ENCODE data around the gene HMOX1.

The HMOX1 gene

GRCh38 chr22:35380537-35381423, at the start of gene HMOX1:
Gene HMOX1 (plus strand): TSS chr22:35381096. CDS start chr22:35381174, 78 bp downstream.
- Histone ChIP-seq H3K9me3 (ENCODE audit: control insufficient read depth, insufficient read depth, low read length) (no peaks in the 10 kb centered on the region), H3K27me3 (ENCODE audit: control insufficient read depth, insufficient read depth, low read length) (no peaks in the 10 kb centered on the region), H3K36me3 (ENCODE audit: control insufficient read depth, insufficient read depth, low read length) (peaks cover 10% of the 10 kb centered on the region), H3K9ac (ENCODE audit: low read depth, low read length) (peak within 1 kb of the TSS; percentile 60), H3K4me1 (ENCODE audit: control insufficient read depth, insufficient read depth, low read length) (peaks cover 26% of the 10 kb centered on the region), H3K4me3 (ENCODE audit: low read depth, low read length) (peak within 1 kb of the TSS; percentile 70)

- no peak overlapping the region for H3K9ac ChIP-seq (ENCODE audit: low read depth, low read length)
- no peaks in the 10 kb centered on the region for H3K9me3 ChIP-seq (ENCODE audit: control insufficient read depth, insufficient read depth, low read length)
- peaks cover 36% of the 10 kb centered on the region for H3K36me3 ChIP-seq (ENCODE audit: control insufficient read depth, insufficient read depth, low read length)
- no peaks in the 10 kb centered on the region for H3K27me3 ChIP-seq (ENCODE audit: control insufficient read depth, insufficient read depth, low read length)
- no peaks in the 10 kb centered on the region for H3K4me1 ChIP-seq (ENCODE audit: control insufficient read depth, insufficient read depth, low read length)
- no peak overlapping the region for H3K4me3 ChIP-seq (ENCODE audit: low read depth, low read length)
These were observed 48.6 kb upstream of the HMOX1 start for GRCh38 chr22:35332278-35332677.

GRCh38 chr22:35333220-35333619, 47.7 kb upstream of the HMOX1 start:
- no peaks in the 10 kb centered on the region for H3K27me3 ChIP-seq (ENCODE audit: control insufficient read depth, insufficient read depth, low read length)
- H3K9ac ChIP-seq (ENCODE audit: low read depth, low read length), result no peak overlapping the region
- peaks cover 29% of the 10 kb centered on the region for H3K36me3 ChIP-seq (ENCODE audit: control insufficient read depth, insufficient read depth, low read length)
- H3K4me3 ChIP-seq (ENCODE audit: low read depth, low read length), result no peak overlapping the region
- no peaks in the 10 kb centered on the region for H3K9me3 ChIP-seq (ENCODE audit: control insufficient read depth, insufficient read depth, low read length)
- no peaks in the 10 kb centered on the region for H3K4me1 ChIP-seq (ENCODE audit: control insufficient read depth, insufficient read depth, low read length)

GRCh38 chr22:35334004-35334403, 46.9 kb upstream of the HMOX1 start:
- H3K4me1 ChIP-seq (ENCODE audit: control insufficient read depth, insufficient read depth, low read length), result no peaks in the 10 kb centered on the region
- no peak overlapping the region for H3K4me3 ChIP-seq (ENCODE audit: low read depth, low read length)
- H3K9ac ChIP-seq (ENCODE audit: low read depth, low read length), result no peak overlapping the region
- peaks cover 33% of the 10 kb centered on the region for H3K36me3 ChIP-seq (ENCODE audit: control insufficient read depth, insufficient read depth, low read length)
- no peaks in the 10 kb centered on the region for H3K9me3 ChIP-seq (ENCODE audit: control insufficient read depth, insufficient read depth, low read length)
- H3K27me3 ChIP-seq (ENCODE audit: control insufficient read depth, insufficient read depth, low read length), result no peaks in the 10 kb centered on the region

- no peak overlapping the region for H3K4me3 ChIP-seq (ENCODE audit: low read depth, low read length)
- no peaks in the 10 kb centered on the region for H3K27me3 ChIP-seq (ENCODE audit: control insufficient read depth, insufficient read depth, low read length)
- no peak overlapping the region for H3K9ac ChIP-seq (ENCODE audit: low read depth, low read length)
- H3K4me1 ChIP-seq (ENCODE audit: control insufficient read depth, insufficient read depth, low read length), result no peaks in the 10 kb centered on the region
- peaks cover 33% of the 10 kb centered on the region for H3K36me3 ChIP-seq (ENCODE audit: control insufficient read depth, insufficient read depth, low read length)
- no peaks in the 10 kb centered on the region for H3K9me3 ChIP-seq (ENCODE audit: control insufficient read depth, insufficient read depth, low read length)
These were observed 45.4 kb upstream of the HMOX1 start for GRCh38 chr22:35335468-35335867.

- Histone ChIP-seq H3K36me3 (ENCODE audit: control insufficient read depth, insufficient read depth, low read length) (peaks cover 33% of the 10 kb centered on the region), H3K4me1 (ENCODE audit: control insufficient read depth, insufficient read depth, low read length) (no peaks in the 10 kb centered on the region), H3K9me3 (ENCODE audit: control insufficient read depth, insufficient read depth, low read length) (no peaks in the 10 kb centered on the region), H3K9ac (ENCODE audit: low read depth, low read length) (no peak overlapping the region), H3K27me3 (ENCODE audit: control insufficient read depth, insufficient read depth, low read length) (no peaks in the 10 kb centered on the region), H3K4me3 (ENCODE audit: low read depth, low read length) (no peak overlapping the region)
These were observed 44.7 kb upstream of the HMOX1 start for GRCh38 chr22:35335936-35336781.

GRCh38 chr22:35337932-35338331, 43.0 kb upstream of the HMOX1 start:
- Histone ChIP-seq H3K36me3 (ENCODE audit: control insufficient read depth, insufficient read depth, low read length) (peaks cover 33% of the 10 kb centered on the region), H3K9me3 (ENCODE audit: control insufficient read depth, insufficient read depth, low read length) (no peaks in the 10 kb centered on the region), H3K4me1 (ENCODE audit: control insufficient read depth, insufficient read depth, low read length) (no peaks in the 10 kb centered on the region)

GRCh38 chr22:35341090-35341874, 39.6 kb upstream of the HMOX1 start:
- Histone ChIP-seq H3K9ac (ENCODE audit: low read depth, low read length) (no peak overlapping the region), H3K4me1 (ENCODE audit: control insufficient read depth, insufficient read depth, low read length) (no peaks in the 10 kb centered on the region), H3K4me3 (ENCODE audit: low read depth, low read length) (no peak overlapping the region), H3K36me3 (ENCODE audit: control insufficient read depth, insufficient read depth, low read length) (peaks cover 21% of the 10 kb centered on the region), H3K9me3 (ENCODE audit: control insufficient read depth, insufficient read depth, low read length) (no peaks in the 10 kb centered on the region), H3K27me3 (ENCODE audit: control insufficient read depth, insufficient read depth, low read length) (no peaks in the 10 kb centered on the region)

More at GRCh38 chr22:35337932-35338331, 43.0 kb upstream of the HMOX1 start:
- Histone ChIP-seq H3K9ac (ENCODE audit: low read depth, low read length) (no peak overlapping the region), H3K27me3 (ENCODE audit: control insufficient read depth, insufficient read depth, low read length) (no peaks in the 10 kb centered on the region), H3K4me3 (ENCODE audit: low read depth, low read length) (no peak overlapping the region)

- Histone ChIP-seq H3K9me3 (ENCODE audit: control insufficient read depth, insufficient read depth, low read length) (no peaks in the 10 kb centered on the region), H3K36me3 (ENCODE audit: control insufficient read depth, insufficient read depth, low read length) (peaks cover 16% of the 10 kb centered on the region), H3K9ac (ENCODE audit: low read depth, low read length) (no peak overlapping the region), H3K4me1 (ENCODE audit: control insufficient read depth, insufficient read depth, low read length) (no peaks in the 10 kb centered on the region), H3K27me3 (ENCODE audit: control insufficient read depth, insufficient read depth, low read length) (no peaks in the 10 kb centered on the region), H3K4me3 (ENCODE audit: low read depth, low read length) (no peak overlapping the region)
These were observed 38.5 kb upstream of the HMOX1 start for GRCh38 chr22:35342390-35342789.

GRCh38 chr22:35343664-35344550, 37.0 kb upstream of the HMOX1 start:
- Histone ChIP-seq H3K9ac (ENCODE audit: low read depth, low read length) (no peak overlapping the region), H3K4me1 (ENCODE audit: control insufficient read depth, insufficient read depth, low read length) (no peaks in the 10 kb centered on the region), H3K9me3 (ENCODE audit: control insufficient read depth, insufficient read depth, low read length) (no peaks in the 10 kb centered on the region), H3K27me3 (ENCODE audit: control insufficient read depth, insufficient read depth, low read length) (no peaks in the 10 kb centered on the region), H3K4me3 (ENCODE audit: low read depth, low read length) (no peak overlapping the region), H3K36me3 (ENCODE audit: control insufficient read depth, insufficient read depth, low read length) (peaks cover 9% of the 10 kb centered on the region)
